IPS-NIHi7 (cell line): Measurements from ENCODE around the gene TBC1D4.
"Not testable (repeated sequence)": the region's sequence is repeated elsewhere in the genome, so short reads cannot be mapped to it uniquely, and the experiment has no call there.

Experiments used
- DNase-seq: peaks from one replicate; pipeline ENCODE4 v3.0.0; 2012; ENCODE audit warnings: mixed read lengths; ENCODE audit errors: extremely low spot score

Gene TBC1D4

DNA sequence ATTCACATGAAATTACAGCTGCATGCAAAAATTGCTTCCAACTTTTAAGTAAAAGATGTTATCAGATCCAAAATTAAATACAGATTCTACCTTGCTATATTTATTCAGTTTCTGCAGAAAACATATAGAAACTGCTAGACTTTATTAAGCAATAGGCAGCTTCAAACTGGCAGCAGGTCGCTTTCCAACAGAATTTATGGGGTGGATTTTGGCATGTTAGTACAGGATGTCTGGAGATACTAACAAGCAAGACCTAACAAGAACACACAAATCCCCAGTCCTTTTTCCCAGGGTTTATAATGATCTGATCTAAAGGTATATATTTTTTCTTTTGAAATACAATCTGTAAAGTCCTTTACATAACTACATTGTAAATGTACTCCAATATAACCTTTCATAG is 27.5 kb downstream of the TBC1D4 start:
- DNase-seq = no peak

DNA sequence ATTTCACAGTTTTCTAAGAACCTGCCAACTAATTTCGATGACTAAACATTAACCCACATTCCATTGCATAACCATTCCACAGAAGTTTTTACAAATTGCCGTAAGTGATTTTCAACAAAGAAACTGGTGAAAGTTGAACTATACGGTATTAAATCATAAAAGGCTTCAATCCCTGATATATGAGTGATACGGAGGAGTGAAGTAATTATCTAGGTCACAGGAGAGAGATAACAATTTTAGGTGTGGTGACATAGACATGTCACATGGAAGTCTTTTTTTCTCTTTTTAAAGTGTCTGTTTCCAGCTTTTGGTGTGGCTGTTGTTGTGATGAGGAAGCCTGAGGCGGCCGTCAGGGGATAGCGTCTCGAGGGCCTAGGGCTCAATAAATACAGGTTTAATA is 29.4 kb downstream of the TBC1D4 start:
- no peak for DNase-seq

DNA sequence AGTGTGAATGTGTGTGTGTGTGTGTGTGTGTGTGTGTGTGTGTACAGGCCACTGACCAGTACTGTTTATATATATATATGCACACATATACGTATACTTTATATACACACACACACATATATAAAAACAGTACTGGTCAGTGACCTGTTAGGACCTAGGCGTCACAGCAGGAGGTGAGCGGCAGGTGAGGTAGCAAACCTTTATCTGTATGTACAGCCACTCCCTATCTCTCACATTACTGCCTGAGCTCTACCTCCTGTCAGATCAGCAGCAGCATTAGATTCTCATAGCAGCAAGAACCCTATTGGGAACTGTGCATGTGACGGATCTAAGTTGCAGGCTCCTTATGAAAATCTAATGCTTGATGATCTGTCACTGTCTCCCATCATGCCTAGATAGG is 34.5 kb downstream of the TBC1D4 start:
- DNase-seq = no peak

DNA sequence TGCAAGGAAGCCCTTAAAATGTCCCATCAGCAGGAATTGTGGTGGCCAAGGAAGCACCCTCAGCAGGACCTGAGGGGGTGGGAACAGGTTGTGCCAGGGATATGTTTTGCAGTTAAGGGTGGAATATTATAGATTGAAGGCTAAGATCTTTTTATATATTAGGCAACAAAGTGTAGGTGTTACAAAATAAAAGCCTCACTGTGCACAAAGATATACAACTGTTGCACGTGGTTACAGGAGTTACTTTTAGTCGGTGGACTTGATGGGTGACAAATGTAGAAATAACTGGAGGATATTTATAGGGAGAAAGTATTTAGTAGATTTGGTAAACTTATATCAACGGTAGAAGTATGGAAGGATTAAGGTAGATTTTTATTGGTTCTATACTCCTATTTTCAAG is 35.1 kb downstream of the TBC1D4 start:
- DNase-seq = no peak

DNA sequence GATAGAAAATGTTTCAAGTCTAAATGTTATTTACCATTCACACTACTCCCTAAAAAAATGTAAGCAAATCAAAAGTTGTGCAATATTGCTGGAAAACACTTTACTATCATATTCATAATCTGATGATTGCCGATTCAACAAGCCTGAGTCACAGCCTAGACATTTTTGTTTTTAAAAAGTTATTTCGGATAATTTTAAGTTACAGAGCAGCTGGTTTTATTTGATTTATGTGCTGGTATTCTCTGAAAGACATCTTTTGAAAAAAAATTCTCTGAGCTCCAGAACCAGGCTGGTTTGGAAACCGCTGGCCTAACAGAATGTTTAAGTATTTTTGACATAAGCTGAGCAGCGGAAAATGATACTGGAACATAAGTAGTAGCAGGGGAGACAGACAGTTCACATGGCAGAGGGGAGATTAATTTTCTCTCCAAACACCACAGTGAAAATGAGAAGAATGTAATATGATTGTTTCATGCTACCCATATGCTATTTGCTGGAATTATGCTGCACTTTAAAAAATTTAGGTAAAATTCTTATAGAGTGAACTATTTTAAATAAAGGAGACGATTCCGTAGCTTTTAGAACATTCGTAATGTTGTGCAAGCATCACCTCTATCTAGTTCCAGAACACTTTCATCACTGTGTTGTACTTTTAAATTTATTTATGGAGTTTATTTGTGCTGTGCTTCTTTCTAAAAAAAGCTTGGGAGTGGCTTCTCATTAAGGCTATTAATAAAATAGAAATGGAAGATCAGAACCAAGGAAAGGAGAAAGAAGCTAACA is 36.1 kb downstream of the TBC1D4 start:
- no peak for DNase-seq

DNA sequence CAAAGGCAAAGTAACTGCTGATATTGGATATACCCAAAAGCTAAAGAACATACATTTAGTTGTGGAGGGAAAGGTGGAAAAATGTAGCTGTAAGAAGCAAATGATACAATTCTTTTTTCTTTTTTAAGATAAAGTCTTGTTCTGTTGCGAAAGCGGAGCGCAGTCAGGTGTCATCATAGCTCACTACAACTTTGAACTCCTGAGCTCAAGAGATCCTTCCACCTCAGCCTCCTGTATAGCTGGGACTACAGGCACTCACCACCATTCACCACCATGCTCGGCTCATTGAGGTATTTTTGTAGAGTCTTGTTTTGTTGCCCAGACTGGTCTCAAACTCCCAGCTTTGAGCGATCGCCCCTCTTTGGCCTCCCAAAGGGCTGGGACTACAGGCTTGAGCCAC is 38.0 kb downstream of the TBC1D4 start:
- no peak for DNase-seq

DNA sequence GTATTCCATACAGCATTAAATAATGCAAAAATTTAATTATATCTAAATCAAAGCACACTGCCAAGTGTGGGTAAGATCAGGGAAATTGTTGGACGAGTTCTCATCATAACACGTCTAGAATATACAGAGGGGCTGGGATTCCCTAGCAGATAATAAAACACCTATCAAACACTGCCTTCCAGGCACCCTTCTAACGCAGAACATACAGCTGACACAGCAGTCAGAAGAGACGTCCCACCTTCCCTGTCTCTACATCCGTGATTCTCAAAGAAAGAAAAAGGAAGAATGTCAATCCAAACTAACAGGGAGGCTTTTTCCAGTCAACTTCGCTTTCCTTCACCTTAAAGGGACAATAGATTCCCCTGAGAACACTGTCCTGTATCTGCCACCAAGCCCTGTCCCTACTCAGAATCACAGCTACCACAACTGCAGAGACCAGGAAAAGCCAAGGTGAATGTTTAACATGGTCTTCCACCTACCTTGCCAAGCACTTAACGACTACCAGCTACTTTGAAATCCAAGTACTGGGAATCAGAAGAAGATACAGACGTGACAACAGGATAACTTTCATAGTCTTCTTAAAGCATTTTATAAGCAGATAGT is 38.5 kb downstream of the TBC1D4 start:
- DNase-seq = no peak

DNA sequence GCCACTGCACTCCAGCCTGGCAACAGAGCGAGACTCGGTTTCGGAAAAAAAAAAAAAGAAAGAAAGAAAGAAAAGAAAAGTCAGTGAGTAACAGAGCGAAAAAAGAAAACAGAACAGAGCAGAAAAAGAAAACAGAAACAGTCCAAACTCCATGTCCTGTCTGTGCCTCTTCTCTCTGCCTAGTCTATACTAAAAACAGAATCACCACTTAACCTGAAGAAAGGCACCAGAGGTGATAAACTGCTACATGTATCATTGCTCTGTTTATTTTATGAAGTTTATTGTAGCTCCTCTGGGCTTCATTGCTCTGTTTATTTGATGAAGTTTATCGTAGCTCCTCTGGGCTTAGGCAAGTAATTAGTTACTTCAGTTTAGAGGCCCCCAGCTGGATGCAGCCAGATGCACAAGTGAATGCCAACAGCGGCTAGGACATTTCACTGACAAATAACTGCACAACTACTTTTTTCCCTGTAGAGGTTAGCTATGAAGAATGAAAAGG is 39.2 kb downstream of the TBC1D4 start:
- no peak for DNase-seq

DNA sequence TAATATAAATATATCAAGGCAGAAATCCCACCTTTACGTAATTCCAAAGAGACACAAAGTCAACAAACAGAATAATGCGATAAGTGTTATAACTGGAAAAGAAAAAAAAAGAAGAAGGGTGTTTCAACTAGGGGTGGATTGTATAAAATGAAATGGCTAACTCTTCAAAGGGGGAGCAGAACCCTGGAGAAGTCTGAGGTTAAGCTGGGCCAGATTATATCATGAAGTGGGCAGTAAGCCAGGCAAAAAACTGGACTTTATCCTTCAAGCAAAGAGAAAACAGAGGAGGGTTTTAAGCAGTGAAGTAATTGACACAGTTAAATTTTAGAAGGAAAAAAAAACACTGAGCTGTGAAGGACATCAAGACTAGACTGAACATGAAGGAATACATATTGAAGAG is 41.9 kb downstream of the TBC1D4 start:
- no peak for DNase-seq

DNA sequence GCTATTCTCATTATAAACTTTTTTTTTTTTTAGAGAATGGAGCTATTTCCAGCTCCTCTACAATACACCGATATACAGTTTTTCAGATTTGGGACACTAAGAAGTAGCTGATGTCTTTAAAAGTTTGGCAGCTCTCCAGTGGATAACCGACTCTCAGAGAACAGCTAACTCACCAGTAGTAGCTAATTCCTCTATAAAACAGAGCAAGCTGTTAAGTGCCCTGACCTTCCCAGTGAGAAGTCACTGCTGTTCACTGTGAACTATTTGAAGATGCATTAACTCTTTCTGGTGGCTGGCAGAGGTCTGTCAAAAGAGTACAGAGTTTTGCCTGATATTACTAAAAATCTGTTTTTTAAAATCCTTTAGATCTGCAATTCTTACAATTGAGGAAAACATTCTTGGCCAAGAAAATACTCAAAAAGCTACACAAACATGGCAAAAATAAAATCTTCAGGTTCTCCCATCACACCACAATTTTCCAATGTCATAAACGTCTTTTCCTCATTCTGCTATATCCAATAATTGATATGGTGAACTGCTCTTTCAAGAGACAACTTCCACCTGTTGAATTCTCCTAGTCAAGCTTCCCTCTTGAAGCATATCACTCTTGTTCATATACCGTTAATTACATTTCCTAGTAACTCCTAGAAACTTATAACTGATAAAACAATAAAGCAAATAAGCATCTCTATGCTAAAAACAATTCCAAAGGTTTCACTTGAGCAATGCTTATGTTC is 44.2 kb downstream of the TBC1D4 start:
- no peak for DNase-seq

DNA sequence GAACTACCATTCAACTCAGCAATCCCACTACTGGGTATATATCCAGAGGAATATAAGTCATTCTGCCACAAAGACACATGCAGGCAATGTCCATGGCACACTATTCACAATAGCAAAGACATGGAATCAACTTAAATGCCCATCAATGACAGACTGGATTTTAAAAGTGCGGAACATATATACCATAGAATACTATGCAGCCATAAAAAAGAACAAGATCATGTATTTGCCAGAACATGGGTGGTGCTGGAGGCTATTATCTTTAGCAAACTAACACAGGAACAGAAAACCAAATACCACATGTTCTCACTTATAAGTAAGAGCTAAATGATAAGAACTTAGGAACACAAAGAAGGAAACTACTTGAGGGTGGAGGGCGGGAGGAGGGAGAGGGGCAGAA is 47.8 kb downstream of the TBC1D4 start:
- DNase-seq = not testable (repeated sequence)

DNA sequence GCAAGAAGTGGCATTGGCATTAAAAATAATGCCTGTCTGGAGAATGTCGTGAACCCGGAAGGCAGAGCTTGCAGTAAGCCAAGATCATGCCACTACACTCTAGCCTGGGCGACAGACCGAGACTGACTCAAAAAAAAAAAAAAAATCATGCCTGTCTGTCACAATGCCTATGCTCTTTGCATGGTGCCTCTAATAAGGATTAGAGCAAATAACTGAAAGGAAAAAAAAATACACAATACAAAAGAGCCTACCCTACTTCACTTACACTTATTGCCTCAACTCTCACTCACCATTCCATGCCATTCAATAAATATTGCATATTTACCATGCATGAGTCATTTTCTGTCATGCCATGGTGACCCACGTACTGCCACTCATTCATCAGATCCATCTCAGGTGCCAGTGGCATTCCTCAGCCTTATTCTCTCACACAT is 49.1 kb downstream of the TBC1D4 start:
- DNase-seq = no peak

DNA sequence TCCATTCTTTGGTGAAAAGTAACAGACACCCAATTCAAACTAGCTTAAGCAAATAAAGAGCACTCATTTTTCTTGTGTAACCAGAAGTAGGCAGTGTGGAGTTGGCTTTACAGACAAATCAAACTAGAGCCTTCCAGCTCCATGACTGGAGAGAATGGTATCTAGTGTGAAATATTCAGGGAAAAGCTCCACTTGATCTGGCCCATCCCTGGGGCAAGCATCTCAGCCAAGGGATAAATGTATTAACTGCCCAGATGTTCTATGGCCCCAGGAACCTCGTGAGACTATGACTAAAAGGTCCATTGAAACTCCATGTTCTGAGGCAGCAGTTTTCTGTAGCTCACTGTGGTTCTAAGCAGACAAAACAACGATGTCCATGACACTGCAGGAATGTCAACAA is 49.9 kb downstream of the TBC1D4 start:
- no peak for DNase-seq

DNA sequence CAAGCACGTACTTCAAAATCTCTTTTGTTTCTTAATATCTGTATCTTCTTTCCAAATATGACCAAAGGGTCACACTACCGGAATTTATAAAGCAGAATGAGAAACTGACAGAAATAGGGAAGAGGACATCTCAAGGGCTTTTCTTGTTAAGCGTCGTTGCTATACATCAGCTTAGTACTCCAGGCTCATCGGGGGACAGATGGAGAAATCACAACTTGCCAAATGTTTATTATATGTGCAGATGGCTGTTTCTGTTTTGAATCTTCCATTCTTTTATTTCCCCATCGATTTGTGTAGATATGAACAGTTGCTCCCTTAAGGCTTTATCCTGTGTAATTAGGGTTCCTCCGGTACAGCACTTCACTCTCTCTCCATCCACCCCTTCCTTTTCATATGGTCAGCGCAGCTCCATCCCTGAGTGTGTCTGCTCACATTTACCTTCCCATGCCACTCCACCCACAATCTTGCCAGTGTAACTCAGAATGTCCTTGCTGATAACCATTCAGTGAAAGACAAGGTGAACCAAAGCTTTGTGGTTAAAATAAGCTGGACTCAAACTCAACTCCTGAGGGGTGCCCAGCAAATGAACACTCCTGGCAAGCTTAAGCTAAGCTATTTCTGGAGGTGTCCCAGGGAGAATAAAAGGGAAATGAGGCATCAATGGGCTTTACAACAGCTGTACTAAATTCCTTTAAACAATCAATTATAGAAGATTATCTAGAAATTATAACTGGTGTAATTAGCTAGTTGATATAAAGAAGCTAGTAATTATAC is 51.3 kb downstream of the TBC1D4 start:
- DNase-seq = no peak

DNA sequence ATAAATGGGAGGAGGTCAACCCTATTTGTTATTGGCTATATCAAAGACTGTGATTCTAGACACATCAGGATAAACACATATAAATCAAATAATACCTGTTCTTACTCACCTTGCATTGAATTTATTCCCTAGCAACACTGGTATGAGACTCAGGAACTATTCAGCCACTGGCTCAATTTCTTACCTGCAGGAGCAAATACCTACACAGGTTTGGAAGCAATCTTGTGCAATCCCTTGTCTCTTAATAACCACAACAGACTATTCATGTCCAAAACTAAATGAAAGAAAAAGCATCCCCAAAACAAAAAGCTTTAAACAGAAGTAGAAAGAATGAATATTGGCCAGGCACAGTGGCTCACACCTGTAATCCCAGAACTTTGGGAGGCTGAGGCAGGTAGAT is 55.5 kb downstream of the TBC1D4 start:
- no peak for DNase-seq

DNA sequence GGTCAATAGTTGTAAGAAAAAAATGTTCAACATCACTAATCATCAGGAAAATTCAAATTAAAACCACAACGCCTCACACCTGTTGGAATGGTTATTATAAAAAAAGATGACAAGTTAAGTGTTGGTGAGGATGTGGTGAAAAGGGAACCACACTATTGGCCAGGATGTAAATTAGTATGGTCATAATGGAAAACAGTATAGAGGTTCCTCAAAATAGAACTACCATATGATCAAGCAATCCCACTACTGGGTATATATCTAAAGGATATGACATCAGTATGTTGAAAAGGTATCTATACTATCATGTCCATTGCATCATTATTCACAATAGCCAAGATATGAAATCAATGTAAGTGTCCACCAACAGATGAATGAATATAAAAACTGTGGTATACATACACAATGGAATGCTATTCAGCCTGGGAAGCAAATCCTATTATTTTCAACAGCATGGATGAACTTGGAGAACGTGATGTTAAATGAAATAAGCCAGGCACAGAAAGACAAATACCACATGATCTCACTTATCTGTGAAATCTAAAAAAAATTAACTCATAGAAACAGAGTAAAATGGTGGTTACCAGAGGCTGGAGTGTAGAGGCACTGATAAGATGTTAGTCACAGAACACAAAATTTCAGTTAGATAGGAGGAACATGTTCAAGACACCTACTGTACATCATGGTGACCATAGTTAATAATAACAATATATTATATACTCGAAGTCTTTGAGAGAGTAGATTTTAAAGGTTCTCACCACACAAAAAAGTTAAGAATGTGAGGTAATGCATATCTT is 56.6 kb downstream of the TBC1D4 start:
- DNase-seq = no peak

DNA sequence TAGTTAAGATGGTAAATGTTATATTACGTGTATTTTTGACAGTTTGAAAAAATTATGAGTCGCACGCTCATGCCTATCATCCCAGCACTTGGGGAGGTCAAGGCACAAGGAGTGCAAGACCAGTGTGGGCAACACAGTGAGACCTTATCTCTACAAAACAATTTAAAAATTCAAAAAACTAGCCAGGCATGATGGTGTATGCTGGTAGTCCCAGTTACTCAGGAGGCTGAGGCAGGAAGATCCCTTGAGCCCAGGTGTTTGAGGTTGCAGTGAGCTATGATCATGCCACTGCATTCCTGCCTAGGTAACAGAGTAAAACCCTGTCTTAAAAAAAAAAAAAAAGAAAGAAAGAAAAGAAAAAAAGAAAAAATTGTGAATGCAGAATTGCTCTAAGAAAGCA is 58.0 kb downstream of the TBC1D4 start:
- DNase-seq = no peak

DNA sequence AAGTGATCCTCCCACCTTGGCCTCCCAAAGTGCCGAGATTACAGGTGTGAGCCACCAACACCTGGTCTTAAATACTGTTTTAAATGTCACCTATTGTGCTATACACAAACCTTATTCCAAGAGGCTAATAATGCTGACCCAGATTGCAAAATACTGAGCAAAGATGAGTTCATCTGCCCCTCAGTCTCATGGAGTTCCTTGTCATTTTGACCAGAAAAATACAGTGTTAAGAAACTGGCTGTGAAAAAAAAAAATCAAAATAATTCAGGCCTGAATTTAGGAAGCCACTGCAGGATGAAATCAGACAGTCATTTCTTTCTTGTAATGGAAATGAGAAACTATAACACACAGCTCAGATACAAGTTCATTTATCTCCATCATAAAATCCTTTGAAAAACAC is 59.9 kb downstream of the TBC1D4 start:
- no peak for DNase-seq

DNA sequence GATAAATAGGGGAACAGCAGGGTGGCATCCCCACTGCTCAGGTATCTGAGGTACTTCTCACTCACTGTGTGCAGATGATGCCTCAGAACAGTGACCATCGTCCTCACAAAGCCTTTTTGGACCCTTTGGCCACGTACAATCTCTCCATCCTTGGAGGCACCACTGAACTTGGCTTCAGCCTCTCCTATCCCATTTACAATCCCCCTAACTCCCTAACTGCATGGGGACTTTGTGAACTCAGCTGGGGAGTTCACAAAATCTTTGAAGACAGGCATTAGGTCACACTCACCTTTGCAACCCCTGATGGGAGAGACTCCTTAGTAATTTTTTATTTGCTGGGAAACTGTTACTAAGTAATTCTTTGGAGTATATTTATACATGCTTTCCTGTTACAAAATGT is 60.8 kb downstream of the TBC1D4 start:
- no peak for DNase-seq

DNA sequence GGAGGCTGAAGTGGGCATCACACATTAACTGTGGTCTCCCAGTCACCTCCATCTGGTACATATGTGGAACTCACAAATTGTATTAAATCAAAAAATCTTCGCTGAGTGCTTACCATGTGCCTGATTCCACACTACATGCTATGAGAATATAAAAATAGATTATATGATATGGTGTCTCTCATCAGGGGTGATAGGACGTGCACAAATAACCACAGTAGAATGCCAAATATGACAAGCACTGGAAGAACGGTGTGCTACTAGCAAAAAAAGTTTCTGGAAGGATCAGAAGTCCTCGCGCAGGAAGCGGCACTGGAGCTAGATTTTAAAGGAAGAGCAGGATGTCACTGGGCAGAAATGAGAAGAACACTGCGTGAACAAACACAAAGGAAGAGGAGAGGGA is 62.3 kb downstream of the TBC1D4 start:
- DNase-seq = no peak

DNA sequence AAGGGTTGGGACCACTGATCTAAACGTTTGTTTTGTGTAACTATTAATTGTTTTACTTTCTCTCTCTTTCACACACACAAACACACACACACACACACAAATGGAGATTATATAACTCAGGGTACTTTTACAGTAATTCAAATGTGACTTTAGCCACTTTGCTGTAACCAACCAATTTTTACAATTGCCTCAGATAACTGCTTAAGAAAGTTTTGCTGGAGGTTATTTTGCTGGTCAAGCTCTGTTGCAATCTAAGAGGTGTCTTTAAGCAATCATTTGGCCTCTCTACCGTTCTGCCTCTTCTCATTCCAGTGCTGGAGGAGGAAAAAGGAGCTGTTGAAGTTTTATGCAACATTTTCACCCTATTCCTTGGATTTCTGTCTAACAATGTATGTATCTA is 63.0 kb downstream of the TBC1D4 start:
- no peak for DNase-seq
